ENCODE data around the gene HGFAC.

HGFAC gene

DNA sequence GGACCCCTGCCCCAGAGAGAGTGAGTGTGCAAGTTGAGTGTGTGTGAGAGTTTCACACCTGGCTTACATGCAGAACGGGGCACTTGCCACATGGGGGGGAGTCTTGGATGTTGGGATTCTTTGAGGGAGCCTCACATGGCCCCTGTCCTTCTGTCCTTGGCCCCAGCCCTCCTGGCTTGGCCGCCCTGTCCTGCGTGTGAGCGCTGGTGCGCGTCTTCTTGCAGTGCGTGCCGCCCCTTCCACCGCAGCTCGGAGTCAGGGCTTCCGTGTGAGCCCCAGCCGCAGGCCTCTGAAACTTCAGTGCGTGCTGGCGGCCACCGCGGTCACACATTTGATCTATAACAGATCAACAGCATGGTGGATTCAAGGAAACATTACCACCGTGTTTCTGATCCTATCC is 30.1 kb upstream of the HGFAC start:
- DNase-seq, result no peak

DNA sequence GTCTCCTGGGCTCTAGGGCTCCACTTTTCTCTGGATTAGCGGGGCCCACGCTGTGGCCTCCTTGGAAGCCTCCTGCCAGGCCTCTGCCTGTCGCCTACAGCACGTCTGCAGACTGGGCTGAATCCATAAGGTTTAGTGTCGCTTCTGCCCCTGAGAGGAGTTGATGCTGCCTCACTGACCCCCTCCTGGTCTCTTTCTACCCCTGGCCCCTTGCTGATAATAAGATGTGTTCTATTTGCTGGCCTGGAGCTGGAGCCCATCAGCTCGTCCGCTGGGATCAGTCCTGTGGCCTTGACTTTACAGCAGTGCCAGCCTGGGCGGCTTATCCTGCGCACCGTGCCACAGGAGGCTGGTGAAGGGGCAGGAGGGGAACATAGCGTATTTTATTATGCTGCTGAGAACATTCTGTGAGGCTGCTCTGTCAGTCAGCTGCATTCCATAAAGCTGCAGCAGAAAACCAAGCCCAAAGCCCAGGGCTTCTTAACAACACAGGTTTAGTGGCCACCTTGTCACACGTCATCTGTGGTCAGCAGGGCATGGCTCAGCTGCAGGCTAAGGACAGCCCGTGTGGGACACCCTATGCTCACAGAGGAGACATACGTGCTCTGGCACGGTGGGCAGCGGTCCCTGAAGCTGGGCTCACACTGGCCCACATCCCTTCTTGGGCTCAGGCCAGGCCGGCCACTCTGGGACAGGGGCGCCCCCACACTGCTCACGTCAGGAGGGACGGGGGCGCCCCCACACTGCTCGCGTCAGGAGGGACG is 29.3 kb upstream of the HGFAC start:
- no peak for DNase-seq

DNA sequence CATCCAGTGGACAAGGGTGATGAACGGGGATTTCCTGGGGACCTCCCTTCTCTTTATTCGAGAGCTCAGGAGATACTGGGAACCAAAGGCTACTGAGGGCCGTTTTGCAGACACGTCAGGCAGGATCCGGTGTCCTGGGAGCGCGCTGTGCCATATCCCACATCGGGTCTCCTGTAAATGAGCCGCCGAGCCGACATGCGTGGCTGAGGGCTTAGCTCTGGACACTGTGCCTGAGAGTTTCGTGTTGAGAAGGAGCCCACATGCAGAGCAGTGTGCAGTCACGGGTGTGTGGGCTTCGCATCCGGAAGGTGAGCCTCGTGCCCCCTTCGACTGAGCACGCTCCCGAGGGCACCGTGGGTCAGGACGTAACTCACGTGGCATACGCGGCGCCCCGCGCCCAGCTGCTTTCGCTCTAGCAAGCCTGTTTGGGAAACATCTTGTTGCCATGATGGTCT is 28.5 kb upstream of the HGFAC start:
- DNase-seq, result no peak

DNA sequence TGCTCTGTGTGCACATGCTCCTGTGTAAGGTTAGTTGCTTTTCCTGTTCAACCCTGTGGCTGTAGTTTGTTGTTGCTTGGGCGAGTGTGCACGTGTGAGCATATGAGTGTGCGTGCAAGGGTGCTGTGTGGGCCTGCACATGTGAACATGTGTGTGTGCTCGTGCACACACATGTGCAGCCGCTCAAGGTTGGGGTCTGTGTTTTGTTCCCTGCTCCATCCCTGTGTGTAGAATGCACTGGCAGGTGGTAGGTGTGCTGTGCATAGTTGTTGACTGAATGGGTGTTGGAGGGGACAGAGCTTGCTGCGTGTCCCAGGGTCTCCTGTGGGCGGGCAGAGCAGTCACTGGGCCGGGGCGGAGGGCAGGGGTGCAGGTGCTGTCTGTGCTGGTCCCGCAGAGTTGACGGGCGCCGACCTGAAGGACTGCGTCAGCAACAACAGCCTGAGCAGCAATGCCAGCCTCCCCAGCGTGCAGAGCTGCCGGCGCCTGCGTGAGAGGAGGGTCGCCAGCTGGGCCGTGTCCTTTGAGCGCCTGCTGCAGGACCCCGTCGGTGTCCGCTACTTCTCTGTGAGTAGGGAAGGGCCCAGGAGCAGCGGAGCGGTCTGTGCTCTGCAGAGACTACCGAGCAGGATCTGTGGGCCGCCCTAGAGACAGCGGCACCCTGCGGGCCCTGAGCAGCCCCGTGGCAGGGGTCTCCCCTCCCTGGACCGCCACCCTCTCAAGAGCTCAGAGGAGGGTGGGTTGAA is 27.9 kb upstream of the HGFAC start:
- peak; percentile 66 for DNase-seq

- no peak for DNase-seq
These were observed 27.1 kb upstream of the HGFAC start for GRCh38 chr4:3414421-3415279.

DNA sequence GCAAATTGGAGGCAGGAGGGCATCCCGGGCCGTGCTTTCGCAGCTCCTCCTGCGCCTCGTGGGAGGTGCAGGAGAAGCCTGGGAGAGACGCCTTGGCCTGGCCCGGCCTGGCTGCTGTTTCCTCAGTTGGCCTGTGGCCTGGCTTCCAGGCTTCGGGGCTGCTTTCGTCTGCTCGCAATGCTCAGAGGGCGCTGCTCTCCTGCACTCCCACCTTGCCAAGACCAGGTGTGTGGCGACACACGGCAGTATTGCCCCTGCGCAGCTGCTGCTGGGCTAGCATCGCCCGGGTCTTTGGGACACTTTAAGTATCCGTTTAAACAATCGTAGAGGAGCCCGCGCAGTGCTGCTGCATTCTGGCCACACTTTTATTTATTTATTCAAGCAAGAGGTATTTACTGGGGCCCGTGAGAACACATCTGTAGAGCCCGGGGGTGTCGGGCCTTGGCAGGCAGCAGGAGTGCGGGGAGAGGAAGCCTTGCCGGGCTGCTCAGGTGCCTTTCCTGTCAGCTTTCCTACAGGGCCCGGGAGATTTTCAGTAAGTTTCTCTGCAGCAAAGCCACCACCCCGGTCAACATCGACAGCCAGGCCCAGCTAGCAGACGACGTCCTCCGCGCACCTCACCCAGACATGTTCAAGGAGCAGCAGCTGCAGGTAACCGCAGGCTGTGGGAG is 26.2 kb upstream of the HGFAC start:
- no peak for DNase-seq

DNA sequence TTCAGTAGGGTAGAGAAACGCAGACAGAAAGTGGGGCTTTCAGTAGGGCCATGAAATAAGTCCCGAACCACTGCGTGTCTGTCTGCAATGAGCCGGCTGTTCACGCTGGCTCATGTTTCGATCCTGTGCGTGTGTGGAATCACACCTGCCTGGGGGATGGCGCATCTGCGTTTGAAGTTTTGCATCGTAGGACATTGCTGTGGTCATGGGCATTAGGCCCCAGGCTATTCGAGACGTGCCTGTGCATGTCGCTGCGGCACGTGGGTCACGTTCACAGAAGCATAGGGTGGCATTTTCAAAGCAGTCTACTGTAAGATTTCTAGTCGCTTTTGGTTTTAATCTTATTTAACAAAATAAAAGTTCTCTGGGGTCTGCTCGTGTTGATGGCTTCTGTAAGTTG is 25.5 kb upstream of the HGFAC start:
- DNase-seq, result no peak

DNA sequence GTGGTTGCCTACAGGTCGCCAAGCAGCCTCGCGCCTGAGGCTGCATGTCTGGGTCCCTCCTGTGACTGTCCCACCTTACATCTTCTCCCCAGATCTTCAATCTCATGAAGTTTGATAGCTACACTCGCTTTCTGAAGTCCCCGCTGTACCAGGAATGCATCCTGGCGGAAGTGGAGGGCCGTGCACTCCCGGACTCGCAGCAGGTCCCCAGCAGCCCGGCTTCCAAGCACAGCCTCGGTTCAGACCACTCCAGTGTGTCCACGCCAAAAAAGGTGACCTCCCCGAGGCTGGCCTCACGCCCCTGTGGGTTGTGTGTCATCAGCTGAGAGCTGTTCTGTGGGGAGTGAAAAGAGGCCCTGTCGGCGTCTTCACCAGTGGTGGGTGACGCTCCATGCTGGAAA is 24.9 kb upstream of the HGFAC start:
- no peak for DNase-seq

DNA sequence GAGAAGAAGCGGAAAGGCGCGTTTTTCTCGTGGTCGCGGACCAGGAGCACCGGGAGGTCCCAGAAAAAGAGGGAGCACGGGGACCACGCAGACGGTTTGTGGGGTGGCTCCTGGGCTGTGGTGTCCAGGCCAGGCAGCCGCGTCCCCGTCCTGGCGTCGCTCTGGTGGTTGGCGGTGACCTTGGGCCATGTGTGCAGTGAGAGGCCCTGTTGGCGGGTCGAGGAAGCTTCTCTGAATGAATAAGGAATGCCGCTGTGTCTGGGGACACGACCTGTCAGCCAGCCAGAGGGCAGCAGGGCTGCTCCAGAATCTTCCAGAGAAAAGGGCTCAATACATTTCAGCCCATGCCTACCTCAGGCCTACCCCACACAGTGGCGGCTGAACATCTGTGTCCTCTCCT is 24.3 kb upstream of the HGFAC start:
- DNase-seq, result no peak

DNA sequence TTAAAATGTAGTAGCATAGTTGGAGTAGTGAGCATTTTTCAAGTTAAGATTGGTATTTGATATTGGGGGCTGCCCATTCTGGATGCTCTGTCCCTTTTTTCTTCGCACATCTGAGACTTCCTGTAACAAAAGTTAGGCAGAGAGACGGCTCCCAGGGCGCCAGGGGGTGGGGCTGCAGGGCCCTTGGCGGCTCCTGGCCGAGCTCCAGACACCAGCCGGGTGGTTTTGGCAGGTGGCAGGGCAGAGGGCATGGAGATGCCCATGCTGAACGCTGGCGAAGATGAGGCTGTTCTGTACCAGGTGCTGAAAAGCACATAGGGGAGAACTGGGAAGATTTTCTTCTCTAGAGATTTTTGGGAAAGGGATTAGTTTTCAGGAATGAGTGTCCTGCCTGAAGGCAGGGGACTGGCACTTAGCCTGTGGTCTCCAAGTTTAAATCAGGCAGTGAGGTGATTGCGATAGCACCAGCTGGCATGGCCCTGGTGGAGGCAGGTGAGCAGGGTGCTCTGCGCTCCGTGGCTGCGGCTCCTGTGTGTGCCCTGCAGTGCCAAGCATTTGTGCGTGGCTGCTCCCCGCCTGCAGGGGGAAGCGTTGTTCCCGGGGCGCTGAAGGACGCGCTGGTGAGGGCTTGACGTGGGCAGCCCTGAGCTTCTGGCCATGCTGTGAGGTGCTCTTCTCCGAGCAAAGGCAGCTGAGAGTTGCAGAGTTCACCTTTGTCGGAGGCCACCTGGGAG is 23.6 kb upstream of the HGFAC start:
- DNase-seq, result no peak

- DNase-seq, result no peak
These were observed 21.7 kb upstream of the HGFAC start for GRCh38 chr4:3419836-3420605.

DNA sequence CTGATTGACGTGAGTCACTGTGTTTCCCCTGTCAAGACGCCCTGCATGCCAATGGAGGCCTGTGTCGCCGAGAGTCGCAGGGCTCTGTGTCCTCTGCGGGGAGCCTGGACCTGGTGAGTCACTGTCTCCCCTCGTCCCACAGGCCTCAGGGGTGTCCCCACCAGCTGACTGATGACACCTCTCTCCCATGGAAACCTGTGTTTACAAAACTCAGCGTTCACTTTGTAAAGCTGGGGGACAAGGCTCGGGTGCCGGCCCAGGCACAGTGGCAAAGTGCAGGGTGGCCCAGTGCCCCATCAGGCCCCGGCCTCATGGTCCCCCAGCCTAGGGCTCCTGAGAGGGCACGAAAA is 21.2 kb upstream of the HGFAC start:
- DNase-seq, result no peak

- DNase-seq, result no peak
These were observed 20.8 kb upstream of the HGFAC start for GRCh38 chr4:3420956-3421355.

GRCh38 chr4:3421470-3421869 is 20.3 kb upstream of the HGFAC start:
- no peak for DNase-seq

DNA sequence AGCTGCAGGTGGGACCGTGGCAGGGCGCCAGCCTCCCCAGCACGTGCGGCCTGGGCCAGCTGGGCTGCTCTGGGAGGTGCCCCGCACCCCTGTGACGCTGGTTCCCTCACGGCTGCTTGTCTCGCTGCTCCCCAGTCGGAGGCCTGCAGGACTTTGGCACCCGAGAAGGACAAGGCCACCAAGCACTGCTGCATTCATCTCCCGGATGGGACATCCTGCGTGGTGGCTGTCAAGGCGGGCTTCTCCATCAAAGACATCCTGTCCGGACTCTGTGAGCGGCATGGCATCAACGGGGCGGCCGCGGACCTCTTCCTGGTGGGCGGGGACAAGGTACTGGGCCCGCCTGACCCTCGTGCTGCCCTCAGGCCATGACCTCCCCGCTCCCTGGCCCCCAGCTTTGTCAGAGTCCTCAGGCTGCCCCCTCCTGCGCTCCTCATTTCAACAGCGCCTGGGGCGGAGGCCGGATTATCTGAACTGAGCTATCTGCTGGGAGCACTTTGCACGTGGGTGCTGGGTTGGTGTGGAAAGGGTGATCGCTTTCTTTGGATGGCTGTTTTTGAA is 19.4 kb upstream of the HGFAC start:
- DNase-seq, result no peak

GRCh38 chr4:3422808-3423297 is 18.9 kb upstream of the HGFAC start:
- DNase-seq, result no peak

DNA sequence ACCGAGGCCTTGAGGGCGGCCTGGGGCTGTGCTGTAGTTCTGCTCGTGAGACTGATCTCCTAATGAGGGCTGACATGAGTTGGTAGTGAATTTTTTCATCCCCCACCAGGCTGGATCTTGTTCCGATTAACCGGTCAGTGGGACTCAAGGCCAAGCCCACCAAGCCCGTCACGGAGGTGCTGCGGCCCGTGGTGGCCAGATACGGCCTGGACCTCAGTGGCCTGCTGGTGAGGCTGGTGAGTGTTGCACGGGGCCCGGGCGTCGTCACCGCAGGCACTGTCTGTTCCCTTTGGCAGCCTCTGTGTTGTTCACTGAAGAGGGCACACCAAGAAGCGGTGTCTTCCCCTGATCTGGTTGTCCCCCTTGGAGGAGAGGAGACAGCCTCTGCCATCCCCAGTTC is 18.4 kb upstream of the HGFAC start:
- DNase-seq, result no peak

DNA sequence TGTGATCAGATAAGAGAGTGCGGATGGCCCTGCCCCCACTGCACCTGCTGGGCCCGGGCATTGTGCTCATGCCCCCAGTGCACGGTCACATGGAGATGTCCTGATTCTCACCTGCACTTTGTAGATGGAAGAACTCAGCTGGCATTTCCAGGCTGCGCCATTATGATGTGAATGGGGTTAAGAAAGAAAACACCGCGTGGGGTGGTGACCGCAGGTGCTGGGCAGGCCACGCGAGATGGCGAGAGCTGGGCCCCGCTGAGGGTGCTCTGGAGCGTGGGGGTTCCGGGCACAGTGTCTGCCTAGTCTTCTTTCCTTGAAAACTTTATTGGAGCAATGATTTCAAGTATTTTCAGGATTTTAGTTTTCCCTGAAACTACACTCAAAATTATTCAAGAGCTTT is 17.8 kb upstream of the HGFAC start:
- no peak for DNase-seq

DNA sequence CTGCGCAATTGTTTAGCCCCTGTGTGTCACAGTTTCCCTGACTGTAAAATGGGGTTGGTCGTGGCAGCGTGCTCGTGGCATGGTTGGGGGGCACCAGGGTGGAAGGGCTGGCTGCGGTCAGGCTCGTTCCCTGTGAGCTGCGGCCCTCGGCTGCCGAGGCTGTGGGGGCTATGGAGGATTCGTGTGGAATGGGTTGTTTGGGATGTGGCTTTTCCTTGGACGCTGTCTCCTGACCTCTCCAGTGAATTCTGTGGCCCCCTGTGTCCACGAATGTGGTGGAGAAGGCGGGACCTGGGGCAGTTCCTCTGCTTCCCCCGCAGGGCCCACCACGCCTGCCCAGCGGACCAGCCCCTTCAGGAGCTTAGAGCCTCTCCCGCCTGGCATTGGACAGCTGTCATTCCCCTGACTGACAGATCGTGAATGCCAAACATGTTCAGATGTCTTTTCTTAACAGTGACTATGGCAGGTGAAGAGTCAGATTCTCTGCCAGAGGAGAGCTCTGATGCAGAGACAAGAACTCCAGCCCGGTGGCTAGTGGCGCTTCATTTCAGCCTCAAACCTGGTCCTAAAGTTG is 17.2 kb upstream of the HGFAC start:
- DNase-seq, result no peak

- no peak for DNase-seq
These were observed 15.2 kb upstream of the HGFAC start for GRCh38 chr4:3426465-3427133.

All from eye (tissue), 1 donor.